ENCODE results near the gene NHERF2.

DNA sequence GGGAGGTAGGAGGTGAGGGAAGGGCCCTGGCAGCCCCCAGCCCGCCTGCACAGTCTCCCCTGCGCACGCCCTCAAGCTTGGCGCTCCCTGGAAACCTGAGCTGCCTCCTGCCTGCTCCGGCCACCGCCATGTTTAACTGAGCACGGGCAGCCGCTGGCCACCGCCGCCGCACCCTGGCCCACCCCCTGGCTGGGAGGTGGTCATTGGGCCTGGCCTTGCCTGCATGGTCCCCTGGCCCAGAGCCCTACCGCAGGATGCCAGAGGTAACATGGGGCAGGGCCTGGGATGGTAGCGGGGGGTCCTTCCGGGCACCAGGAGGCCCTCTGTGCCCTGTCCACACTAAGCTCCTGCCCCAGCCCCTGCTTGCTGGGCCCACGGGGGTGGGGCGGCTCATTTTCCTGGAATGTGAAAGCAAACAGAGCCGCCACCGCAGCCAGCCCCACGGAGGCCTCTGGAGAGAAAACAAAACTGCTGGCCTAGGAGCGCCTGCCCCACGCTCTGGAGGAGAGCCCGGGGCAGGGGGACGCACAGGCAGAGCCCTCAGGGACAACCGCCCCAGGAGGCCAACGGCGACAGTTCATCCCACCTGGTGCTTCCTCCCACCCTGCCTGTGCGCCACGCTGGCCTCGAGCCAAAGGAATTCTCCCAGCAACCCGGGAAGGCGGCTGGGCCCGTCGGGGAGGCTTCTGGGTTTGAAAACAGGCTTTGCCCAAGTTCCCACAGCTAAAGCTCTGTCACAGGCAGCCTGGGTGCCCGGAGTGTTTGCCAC, 8.9 kb downstream of the NHERF2 start:
- TF ChIP-seq NFRKB (IDR thresholded peaks at IDR 0.05) (no peak), ZNF384 (IDR thresholded peaks at IDR 0.05) (no peak), BHLHE40 (IDR thresholded peaks at IDR 0.05; ENCODE audit: borderline replicate concordance) (no peak), TARDBP (IDR thresholded peaks at IDR 0.05) (no peak), CTBP1 (IDR thresholded peaks at IDR 0.05; ENCODE audit: borderline replicate concordance) (no peak), L3MBTL2 (conservative IDR thresholded peaks at IDR 0.05) (no peak), LEF1 (IDR thresholded peaks at IDR 0.05; ENCODE audit: borderline replicate concordance) (no peak), FOXA1 (IDR thresholded peaks at IDR 0.05) (no peak), ARNT (IDR thresholded peaks at IDR 0.05) (no peak), FOXK2 (IDR thresholded peaks at IDR 0.05) (no peak), SUZ12 (IDR thresholded peaks at IDR 0.05) (no peak), SP1 (IDR thresholded peaks at IDR 0.05) (no peak), PKNOX1 (IDR thresholded peaks at IDR 0.05) (no peak), FOXM1 (IDR thresholded peaks at IDR 0.05; ENCODE audit: borderline replicate concordance) (no peak)
